ENCODE data around the gene CYTH3.
"Not testable (repeated sequence)": the region's sequence is repeated elsewhere in the genome, so short reads cannot be mapped to it uniquely, and the experiment has no call there.

CYTH3 gene

GRCh38 chr7:6232116-6232515 is 40.3 kb downstream of the CYTH3 start:
- no peaks in the 10 kb centered on the region for H3K27me3 ChIP-seq (ENCODE audit: insufficient read depth, poor library complexity, severe bottlenecking)
- DNase-seq (ENCODE audit: low read depth in 1 of 2, low spot score in 1 of 2) = peak; percentile 36 to 43
- H3K27ac ChIP-seq (replicated peaks) = no peak overlapping the region
- TF ChIP-seq REST (IDR thresholded peaks at IDR 0.05; ENCODE audit: insufficient replicate concordance, low read depth) = no peak
- TF ChIP-seq SPI1 (IDR thresholded peaks at IDR 0.05; ENCODE audit: borderline replicate concordance, low read depth) = peak; percentile 31; the same call in 1 of the 2 replicates
- no peak overlapping the region for H3K4me3 ChIP-seq (replicated peaks; ENCODE audit: insufficient read depth, low read length)

- no peak for TF ChIP-seq POLR2AphosphoS5 (IDR thresholded peaks at IDR 0.05; ENCODE audit: low read depth)
- no peak for TF ChIP-seq SPI1 (IDR thresholded peaks at IDR 0.05; ENCODE audit: borderline replicate concordance, low read depth)
- TF ChIP-seq CTCF (IDR thresholded peaks at IDR 0.05; ENCODE audit: insufficient read depth, low read length) = no peak
- TF ChIP-seq REST (IDR thresholded peaks at IDR 0.05; ENCODE audit: insufficient replicate concordance, low read depth) = no peak
- TF ChIP-seq GABPA (IDR thresholded peaks at IDR 0.05; ENCODE audit: low read depth) = no peak
- DNase-seq (ENCODE audit: low read depth in 1 of 2, low spot score in 1 of 2) = no peak
- Histone ChIP-seq H3K27ac (replicated peaks) (no peak overlapping the region), H3K27me3 (ENCODE audit: insufficient read depth, poor library complexity, severe bottlenecking) (no peaks in the 10 kb centered on the region), H3K4me3 (replicated peaks; ENCODE audit: insufficient read depth, low read length) (no peak overlapping the region)
These were observed 41.2 kb downstream of the CYTH3 start for GRCh38 chr7:6231184-6231583.

GRCh38 chr7:6229284-6229683 is 43.1 kb downstream of the CYTH3 start:
- peak overlapping the region; percentile 64 for H3K27ac ChIP-seq (replicated peaks)
- peak in 1 of 2 experiments; percentile 22 for DNase-seq (ENCODE audit: low read depth in 1 of 2, low spot score in 1 of 2)
- not testable (repeated sequence) for H3K4me3 ChIP-seq (replicated peaks; ENCODE audit: insufficient read depth, low read length); H3K27me3 ChIP-seq (ENCODE audit: insufficient read depth, poor library complexity, severe bottlenecking)

- H3K4me3 ChIP-seq (replicated peaks; ENCODE audit: insufficient read depth, low read length) = no peak overlapping the region
- no peaks in the 10 kb centered on the region for H3K27me3 ChIP-seq (ENCODE audit: insufficient read depth, poor library complexity, severe bottlenecking)
- DNase-seq (ENCODE audit: low read depth in 1 of 2, low spot score in 1 of 2) = peak; percentile 60 to 66
- peak overlapping the region; percentile 64 for H3K27ac ChIP-seq (replicated peaks)
- TF ChIP-seq POLR2AphosphoS5 (IDR thresholded peaks at IDR 0.05; ENCODE audit: low read depth) = peak; percentile 36; the same call in 1 of the 2 replicates
- TF ChIP-seq GABPA (IDR thresholded peaks at IDR 0.05; ENCODE audit: low read depth) = no peak
These were observed 43.8 kb downstream of the CYTH3 start for GRCh38 chr7:6228361-6229229.

GRCh38 chr7:6227294-6227846 is 45.1 kb downstream of the CYTH3 start:
- no peak for DNase-seq (ENCODE audit: low read depth in 1 of 2, low spot score in 1 of 2)
- Histone ChIP-seq H3K27ac (replicated peaks) (no peak overlapping the region), H3K27me3 (ENCODE audit: insufficient read depth, poor library complexity, severe bottlenecking) (no peaks in the 10 kb centered on the region), H3K4me3 (replicated peaks; ENCODE audit: insufficient read depth, low read length) (no peak overlapping the region)
- TF ChIP-seq GABPA (IDR thresholded peaks at IDR 0.05; ENCODE audit: low read depth) = no peak
- TF ChIP-seq CTCF (IDR thresholded peaks at IDR 0.05; ENCODE audit: insufficient read depth, low read length) = no peak
- TF ChIP-seq SPI1 (IDR thresholded peaks at IDR 0.05; ENCODE audit: borderline replicate concordance, low read depth) = no peak
- no peak for TF ChIP-seq REST (IDR thresholded peaks at IDR 0.05; ENCODE audit: insufficient replicate concordance, low read depth)
- no peak for TF ChIP-seq POLR2AphosphoS5 (IDR thresholded peaks at IDR 0.05; ENCODE audit: low read depth)

All from HL-60 (cell line).